Keratinocyte (primary cell): ENCODE measurements around the gene LANCL3.

Source experiments
- EZH2 ChIP-seq: IDR thresholded peaks from one replicate; pipeline ENCODE4 v1.6.1; 2012; ENCODE audit warnings: inconsistent platforms, mild to moderate bottlenecking, low read length, moderate library complexity
- TF ChIP-seq, protein P1 (sequence below), 3 experiments: IDR thresholded peaks in 1 of 3; conservative IDR thresholded peaks in 1 of 3; optimal IDR thresholded peaks in 1 of 3; 2 replicates in 2 of 3; 3 replicates in 1 of 3; pipeline versions ENCODE3 to v1.5.1; 2011; ENCODE audit warnings: low read length in 3 of 3, mild to moderate bottlenecking in 3 of 3, moderate library complexity in 2 of 3, control low read depth in 1 of 3, inconsistent platforms in 1 of 3; ENCODE audit not compliant: insufficient read depth in 2 of 3; ENCODE audit errors: extremely low read depth in 1 of 3

DNA sequence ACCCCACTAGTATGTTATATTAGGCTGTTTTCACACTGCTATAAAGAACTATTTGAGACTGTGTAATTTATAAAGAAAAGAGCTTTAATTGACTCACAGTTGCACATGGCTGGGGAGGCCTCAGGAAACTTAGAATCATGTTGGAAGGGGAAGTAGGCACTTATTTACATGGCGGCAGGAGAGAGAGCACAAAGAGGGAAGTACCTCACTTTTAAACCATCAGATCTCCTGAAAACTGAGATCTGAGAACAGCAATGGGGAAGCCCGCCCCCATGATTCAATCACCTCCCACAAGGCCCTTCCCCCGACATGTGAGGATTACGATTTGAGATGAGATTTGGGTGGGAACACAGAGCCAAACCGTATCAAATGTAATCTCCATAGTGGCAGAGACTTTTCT, 68.7 kb downstream of the LANCL3 start:
- TF ChIP-seq, protein P1, sequence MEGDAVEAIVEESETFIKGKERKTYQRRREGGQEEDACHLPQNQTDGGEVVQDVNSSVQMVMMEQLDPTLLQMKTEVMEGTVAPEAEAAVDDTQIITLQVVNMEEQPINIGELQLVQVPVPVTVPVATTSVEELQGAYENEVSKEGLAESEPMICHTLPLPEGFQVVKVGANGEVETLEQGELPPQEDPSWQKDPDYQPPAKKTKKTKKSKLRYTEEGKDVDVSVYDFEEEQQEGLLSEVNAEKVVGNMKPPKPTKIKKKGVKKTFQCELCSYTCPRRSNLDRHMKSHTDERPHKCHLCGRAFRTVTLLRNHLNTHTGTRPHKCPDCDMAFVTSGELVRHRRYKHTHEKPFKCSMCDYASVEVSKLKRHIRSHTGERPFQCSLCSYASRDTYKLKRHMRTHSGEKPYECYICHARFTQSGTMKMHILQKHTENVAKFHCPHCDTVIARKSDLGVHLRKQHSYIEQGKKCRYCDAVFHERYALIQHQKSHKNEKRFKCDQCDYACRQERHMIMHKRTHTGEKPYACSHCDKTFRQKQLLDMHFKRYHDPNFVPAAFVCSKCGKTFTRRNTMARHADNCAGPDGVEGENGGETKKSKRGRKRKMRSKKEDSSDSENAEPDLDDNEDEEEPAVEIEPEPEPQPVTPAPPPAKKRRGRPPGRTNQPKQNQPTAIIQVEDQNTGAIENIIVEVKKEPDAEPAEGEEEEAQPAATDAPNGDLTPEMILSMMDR (optimal IDR thresholded peaks at IDR 0.05 in 1 of 3, IDR thresholded peaks at IDR 0.05 in 1 of 3, conservative IDR thresholded peaks at IDR 0.05 in 1 of 3; ENCODE audit: extremely low read depth in 1 of 3, insufficient read depth in 2 of 3, low read length in 3 of 3), result no peak
- TF ChIP-seq EZH2, result no peak
